ENCODE measurements around the gene KCNH1. TPM values are rescaled to one million over a fixed set of nuclear protein-coding genes. Genes with fewer than 3 reads are reported as not detected.

Gene KCNH1
- total and polyA plus RNA-seq, 2 donors from 2014 or later = 0.54 TPM; not detected in 1

GRCh38 chr1:210792250-210793102 lies 341.5 kb downstream of the KCNH1 start:
- Histone ChIP-seq H3K27me3 (ENCODE audit: control insufficient read depth, insufficient read depth, low read length) (no peaks in the 10 kb centered on the region), H3K4me3 (ENCODE audit: low read length in 3 of 3) (no peak overlapping the region), H3K9ac (ENCODE audit: low read length in 3 of 3) (no peak overlapping the region), H3K4me1 (ENCODE audit: control insufficient read depth in 2 of 3, insufficient read depth in 2 of 3, low read depth in 1 of 3, low read length in 3 of 3) (no peaks in the 10 kb centered on the region), H3K36me3 (ENCODE audit: control insufficient read depth in 2 of 3, insufficient read depth in 3 of 3, low read length in 3 of 3) (no peaks in the 10 kb centered on the region), H3K27ac (ENCODE audit: low read depth in 2 of 2, low read length in 2 of 2) (no peak overlapping the region), H3K9me3 (ENCODE audit: control insufficient read depth in 2 of 3, insufficient read depth in 1 of 3, low read length in 3 of 3) (no peaks in the 10 kb centered on the region)
- DNase-seq = no peak
- intact Hi-C loops (cut with DNase I) = no loop called here
- no peak for FAIRE-seq
- no peak for TF ChIP-seq CTCF (IDR thresholded peaks at IDR 0.05; ENCODE audit: borderline replicate concordance, extremely low read depth, insufficient read depth)

GRCh38 chr1:210790196-210790595 lies 343.8 kb downstream of the KCNH1 start:
- TF ChIP-seq CTCF (IDR thresholded peaks at IDR 0.05; ENCODE audit: borderline replicate concordance, extremely low read depth, insufficient read depth) = no peak
- Histone ChIP-seq H3K4me1 (ENCODE audit: control insufficient read depth in 2 of 3, insufficient read depth in 2 of 3, low read depth in 1 of 3, low read length in 3 of 3) (no peaks in the 10 kb centered on the region), H3K36me3 (ENCODE audit: control insufficient read depth in 2 of 3, insufficient read depth in 3 of 3, low read length in 3 of 3) (no peaks in the 10 kb centered on the region), H3K9me3 (ENCODE audit: control insufficient read depth in 2 of 3, insufficient read depth in 1 of 3, low read length in 3 of 3) (no peaks in the 10 kb centered on the region), H3K27ac (ENCODE audit: low read depth in 2 of 2, low read length in 2 of 2) (no peak overlapping the region), H3K4me3 (ENCODE audit: low read length in 3 of 3) (no peak overlapping the region), H3K9ac (ENCODE audit: low read length in 3 of 3) (no peak overlapping the region), H3K27me3 (ENCODE audit: control insufficient read depth, insufficient read depth, low read length) (no peaks in the 10 kb centered on the region)
- intact Hi-C loops (cut with DNase I) = no loop called here
- FAIRE-seq (no peak), DNase-seq (no peak)

GRCh38 chr1:210787800-210788199 lies 346.1 kb downstream of the KCNH1 start:
- Histone ChIP-seq H3K27ac (ENCODE audit: low read depth in 2 of 2, low read length in 2 of 2) (no peak overlapping the region), H3K4me3 (ENCODE audit: low read length in 3 of 3) (no peak overlapping the region), H3K9ac (ENCODE audit: low read length in 3 of 3) (no peak overlapping the region), H3K4me1 (ENCODE audit: control insufficient read depth in 2 of 3, insufficient read depth in 2 of 3, low read depth in 1 of 3, low read length in 3 of 3) (no peaks in the 10 kb centered on the region), H3K36me3 (ENCODE audit: control insufficient read depth in 2 of 3, insufficient read depth in 3 of 3, low read length in 3 of 3) (no peaks in the 10 kb centered on the region), H3K9me3 (ENCODE audit: control insufficient read depth in 2 of 3, insufficient read depth in 1 of 3, low read length in 3 of 3) (no peaks in the 10 kb centered on the region), H3K27me3 (ENCODE audit: control insufficient read depth, insufficient read depth, low read length) (no peaks in the 10 kb centered on the region)
- no peak for FAIRE-seq
- no peak for TF ChIP-seq CTCF (IDR thresholded peaks at IDR 0.05; ENCODE audit: borderline replicate concordance, extremely low read depth, insufficient read depth)
- DNase-seq = no peak
- intact Hi-C loops (cut with DNase I) = no loop called here

Measured in kidney (tissue), 14 donors.